H1 (cell line): Measurements from ENCODE around the gene SPAM1. TPM values are rescaled to one million over a fixed set of nuclear protein-coding genes. Genes with fewer than 3 reads are reported as not detected.

ENCODE experiments used
- CTCF ChIA-PET: fragments of 300-600 bp; sonication (Branson Sonifier 250); formaldehyde crosslinking; loops from one replicate; lab custom pipeline; 2021; ENCODE audit not compliant: partially characterized antibody; lab: Charles Lee
- POLR2A ChIA-PET: fragments of 300-600 bp; sonication (Branson Sonifier 250); formaldehyde crosslinking; loops from one replicate; lab custom pipeline; 2021; ENCODE audit warnings: inconsistent platforms; ENCODE audit not compliant: partially characterized antibody; lab: Charles Lee
- DNase-seq, 2 experiments: peaks; one replicate each; pipeline versions ENCODE4 v3.0.0 to v3.0.0-alpha.2; 2010 to 2022; ENCODE audit warnings: low spot score in 2 of 2, low read depth in 1 of 2, mixed read lengths in 1 of 2
- FAIRE-seq: peaks from 2 replicates; lab custom pipeline; 2011; peaks lifted over from hg19 to GRCh38; lab: Jason Lieb, UNC
- H2AFZ ChIP-seq: 2 replicates; pipeline ENCODE4 v1.8.1; 2012; ENCODE audit warnings: low read length, inconsistent platforms
- H2AK5ac ChIP-seq: 2 replicates; pipeline ENCODE4 v1.6.1; 2013; ENCODE audit warnings: low read depth, low read length
- H2BK120ac ChIP-seq: replicated peaks from 2 replicates; pipeline ENCODE3; 2013; ENCODE audit warnings: low read depth, low read length, inconsistent platforms
- H2BK12ac ChIP-seq: 2 replicates; pipeline ENCODE4 v1.6.1; 2013; ENCODE audit warnings: low read depth, low read length
- H2BK15ac ChIP-seq: 2 replicates; pipeline ENCODE4 v1.6.1; 2013; ENCODE audit warnings: low read length
- H2BK20ac ChIP-seq: 2 replicates; pipeline ENCODE4 v1.6.1; 2013; ENCODE audit warnings: low read length
- H2BK5ac ChIP-seq: 2 replicates; pipeline ENCODE4 v1.6.1; 2013; ENCODE audit warnings: low read depth, low read length
- H3K14ac ChIP-seq: 2 replicates; pipeline ENCODE4 v1.6.1; 2013; ENCODE audit warnings: inconsistent platforms; ENCODE audit not compliant: insufficient read length
- H3K18ac ChIP-seq: 2 replicates; pipeline ENCODE4 v1.6.1; 2013; ENCODE audit warnings: low read length; ENCODE audit errors: extremely low read depth
- H3K23ac ChIP-seq: 2 replicates; pipeline ENCODE4 v1.6.1; 2013; ENCODE audit warnings: inconsistent platforms; ENCODE audit not compliant: insufficient read length
- H3K23me2 ChIP-seq: 2 replicates; pipeline ENCODE4 v1.6.1; 2013; ENCODE audit warnings: low read depth, low read length
- H3K27ac ChIP-seq: 2 replicates; pipeline ENCODE4 v1.6.1; 2011; ENCODE audit warnings: low read depth, low read length, inconsistent platforms
- H3K27me3 ChIP-seq, 4 experiments: replicated peaks in 1 of 4; 1 replicate in 1 of 4; 2 replicates in 3 of 4; pipeline versions ENCODE4 v1.6.1 to v1.8.1; 2011 to 2013; ENCODE audit warnings: low read length in 3 of 4, mild to moderate bottlenecking in 3 of 4, inconsistent platforms in 2 of 4, mixed read lengths in 2 of 4, moderate library complexity in 1 of 4; ENCODE audit not compliant: control insufficient read depth in 3 of 4, insufficient read depth in 3 of 4; ENCODE audit errors: extremely low read depth in 1 of 4
- H3K36me3 ChIP-seq, 4 experiments: 2 replicates each; pipeline versions ENCODE4 v1.6.1 to v1.8.1; 2011 to 2013; ENCODE audit warnings: mild to moderate bottlenecking in 4 of 4, low read length in 3 of 4, moderate library complexity in 2 of 4, control low read depth in 1 of 4, inconsistent platforms in 1 of 4; ENCODE audit not compliant: insufficient read depth in 4 of 4, control insufficient read depth in 2 of 4
- H3K4ac ChIP-seq: replicated peaks from 2 replicates; pipeline ENCODE3; 2013; ENCODE audit warnings: low read length, low read depth, mixed read lengths, inconsistent platforms; ENCODE audit not compliant: insufficient read length
- H3K4me1 ChIP-seq, 4 experiments: replicated peaks in 1 of 4; 1 replicate in 1 of 4; 2 replicates in 3 of 4; pipeline versions ENCODE4 v1.6.1 to v1.8.1; 2011 to 2013; ENCODE audit warnings: low read length in 3 of 4, inconsistent platforms in 2 of 4, mixed read lengths in 1 of 4; ENCODE audit not compliant: insufficient read depth in 4 of 4, control insufficient read depth in 3 of 4
- H3K4me2 ChIP-seq, 2 experiments: 2 replicates each; pipeline versions ENCODE4 v1.6.1 to v1.8.1; 2011 to 2013; ENCODE audit warnings: low read depth in 2 of 2, low read length in 2 of 2, control low read depth in 1 of 2, inconsistent platforms in 1 of 2, mild to moderate bottlenecking in 1 of 2; ENCODE audit not compliant: insufficient read depth in 1 of 2
- H3K4me3 ChIP-seq, 4 experiments: fragments of 200-600, 300-600 bp in 1 of 4; sonication (generic), shearing (Covaris generic), sonication (Bioruptor Twin) in 1 of 4; 2 replicates each; pipeline versions ENCODE4 v1.5.1 to v1.8.1; 2011 to 2016; ENCODE audit warnings: low read length in 4 of 4, low read depth in 3 of 4, control low read depth in 2 of 4, inconsistent platforms in 2 of 4, mild to moderate bottlenecking in 2 of 4, mixed read lengths in 1 of 4, moderate library complexity in 1 of 4; ENCODE audit not compliant: insufficient read depth in 2 of 4; ENCODE audit errors: extremely low read depth in 1 of 4
- H3K56ac ChIP-seq: replicated peaks from 2 replicates; pipeline ENCODE3; 2013; ENCODE audit warnings: low read depth, mild to moderate bottlenecking, mixed read lengths, low read length, inconsistent platforms; ENCODE audit not compliant: insufficient read length
- H3K79me1 ChIP-seq: 2 replicates; pipeline ENCODE4 v1.6.1; 2013; ENCODE audit warnings: low read depth, low read length, control low read depth
- H3K79me2 ChIP-seq, 2 experiments: 2 replicates each; pipeline versions ENCODE4 v1.6.1 to v1.8.1; 2012 to 2013; ENCODE audit warnings: low read length in 2 of 2, mild to moderate bottlenecking in 2 of 2, inconsistent platforms in 1 of 2; ENCODE audit not compliant: insufficient read depth in 2 of 2, control insufficient read depth in 1 of 2
- H3K9ac ChIP-seq, 4 experiments: replicated peaks in 1 of 4; 1 replicate in 1 of 4; 2 replicates in 3 of 4; pipeline versions ENCODE4 v1.6.1 to v1.8.1; 2011 to 2013; ENCODE audit warnings: low read depth in 3 of 4, low read length in 3 of 4, control low read depth in 2 of 4, mild to moderate bottlenecking in 2 of 4, moderate library complexity in 2 of 4, inconsistent platforms in 1 of 4; ENCODE audit errors: extremely low read depth in 1 of 4
- H3K9me3 ChIP-seq, 2 experiments: 2 replicates each; pipeline versions ENCODE4 v1.6.1 to v1.8.1; 2012 to 2013; ENCODE audit warnings: mild to moderate bottlenecking in 2 of 2, moderate library complexity in 2 of 2, control low read depth in 1 of 2, inconsistent platforms in 1 of 2, low read depth in 1 of 2, low read length in 1 of 2, mixed read lengths in 1 of 2; ENCODE audit not compliant: insufficient read depth in 2 of 2
- H4K20me1 ChIP-seq, 2 experiments: replicated peaks in 1 of 2; 2 replicates each; pipeline versions ENCODE3 to v1.8.1; 2011 to 2013; ENCODE audit warnings: inconsistent platforms in 2 of 2, low read length in 2 of 2, mild to moderate bottlenecking in 1 of 2; ENCODE audit not compliant: insufficient read depth in 2 of 2, control insufficient read depth in 1 of 2
- H4K5ac ChIP-seq: 2 replicates; pipeline ENCODE4 v1.6.1; 2013; ENCODE audit warnings: low read length, low read depth, mixed read lengths, inconsistent platforms; ENCODE audit not compliant: insufficient read length
- H4K8ac ChIP-seq: 2 replicates; pipeline ENCODE4 v1.8.0; 2013; ENCODE audit warnings: mild to moderate bottlenecking, moderate library complexity, low read length, inconsistent platforms; ENCODE audit not compliant: insufficient read depth; ENCODE audit errors: extremely low read depth
- H4K91ac ChIP-seq: replicated peaks from 2 replicates; pipeline ENCODE3; 2013; ENCODE audit warnings: low read length, mixed read lengths, inconsistent platforms; ENCODE audit not compliant: insufficient read length
- EP300 ChIP-seq, 2 experiments: IDR thresholded peaks; 1 replicate in 1 of 2; 2 replicates in 1 of 2; pipeline ENCODE4 v1.6.1; 2011 to 2012; ENCODE audit warnings: low read depth in 2 of 2, low read length in 2 of 2, mild to moderate bottlenecking in 2 of 2, borderline replicate concordance in 1 of 2, inconsistent platforms in 1 of 2, moderate library complexity in 1 of 2
- long read RNA-seq, 2 experiments: library from RNA in 1 of 2; library from capped mRNA in 1 of 2; stranded (forward); transcript quantifications; one replicate each; pipeline ENCODE4 v2.0.0, GENCODE V29; 2021; ENCODE audit warnings: inconsistent platforms in 1 of 2
- polyA minus RNA-seq, 3 experiments: library from RNA; depleted of rRNA, polyadenylated mRNA; stranded (reverse); fragments of >200 nt; gene quantifications; 1 replicate in 2 of 3; 2 replicates in 1 of 3; pipeline ENCODE4 v1.2.3, GENCODE V29; 2011
- polyA plus RNA-seq, 7 experiments: library from polyadenylated mRNA; depleted of rRNA in 3 of 7; stranded (reverse) in 5 of 7; unstranded in 2 of 7; fragments of >200 nt in 5 of 7; fragments of 200-250 nt in 2 of 7; gene quantifications; 1 replicate in 5 of 7; 2 replicates in 1 of 7; 4 replicates in 1 of 7; pipeline versions ENCODE4 v1.2.1 to v1.2.3, GENCODE V29; 2011 to 2013; ENCODE audit warnings: missing spikeins in 2 of 7, mixed read lengths in 2 of 7
- total RNA-seq: library from RNA; stranded (reverse); fragmentation: NEBNext Ultra II Directional; extraction: Animal tissue kit (Norgen Biotek cat#: 25700); gene quantifications from 2 replicates; pipeline ENCODE4 v1.2.1, GENCODE V29; 2021

SPAM1 gene, protein sequence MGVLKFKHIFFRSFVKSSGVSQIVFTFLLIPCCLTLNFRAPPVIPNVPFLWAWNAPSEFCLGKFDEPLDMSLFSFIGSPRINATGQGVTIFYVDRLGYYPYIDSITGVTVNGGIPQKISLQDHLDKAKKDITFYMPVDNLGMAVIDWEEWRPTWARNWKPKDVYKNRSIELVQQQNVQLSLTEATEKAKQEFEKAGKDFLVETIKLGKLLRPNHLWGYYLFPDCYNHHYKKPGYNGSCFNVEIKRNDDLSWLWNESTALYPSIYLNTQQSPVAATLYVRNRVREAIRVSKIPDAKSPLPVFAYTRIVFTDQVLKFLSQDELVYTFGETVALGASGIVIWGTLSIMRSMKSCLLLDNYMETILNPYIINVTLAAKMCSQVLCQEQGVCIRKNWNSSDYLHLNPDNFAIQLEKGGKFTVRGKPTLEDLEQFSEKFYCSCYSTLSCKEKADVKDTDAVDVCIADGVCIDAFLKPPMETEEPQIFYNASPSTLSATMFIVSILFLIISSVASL
- total RNA-seq, result not detected in 2 replicates
- polyA plus RNA-seq (2011; rRNA removed), result not detected in 2 replicates
- not detected for polyA plus RNA-seq (2011; cell fraction: cytosol; rRNA removed)
- not detected for polyA plus RNA-seq (2011; cell fraction: nucleus; rRNA removed)
- not detected in 4 replicates for polyA plus RNA-seq (2012, experiment 1 of 2)
- not detected for polyA plus RNA-seq (2012, experiment 2 of 2)
- 0.08 TPM for polyA plus RNA-seq (2013, experiment 1 of 2)
- 0.13 TPM for polyA plus RNA-seq (2013, experiment 2 of 2)
- not detected in 2 replicates for polyA minus RNA-seq (2011; rRNA and poly(A)+ RNA removed)
- polyA minus RNA-seq (2011; cell fraction: cytosol; rRNA and poly(A)+ RNA removed), result not detected
- polyA minus RNA-seq (2011; cell fraction: nucleus; rRNA and poly(A)+ RNA removed), result not detected
- long read RNA-seq, experiment 1, result 0 reads
- long read RNA-seq, experiment 2, result 0 reads

DNA sequence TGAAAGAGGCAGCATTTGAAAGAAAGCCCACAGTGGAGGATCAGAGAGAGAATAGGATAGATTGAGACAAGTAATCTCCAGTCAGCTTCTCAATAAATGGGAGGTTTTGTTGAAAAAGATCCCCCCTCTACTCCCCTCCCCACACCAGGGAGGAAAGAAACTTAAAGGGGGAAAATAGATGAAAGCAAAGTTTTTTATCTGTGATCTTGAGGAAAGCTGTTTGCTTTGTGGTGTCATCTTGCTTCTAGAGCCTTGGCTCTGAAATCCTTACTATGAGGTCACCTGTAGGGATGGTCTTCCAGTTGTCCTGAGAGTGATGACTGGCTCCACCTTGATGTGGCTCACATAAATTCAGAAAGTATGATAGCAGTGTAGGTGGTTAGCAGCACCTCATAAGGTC, at the start of gene SPAM1:
SPAM1 (plus strand) TSS at position 301 of the 400 bp plus-strand sequence. CDS start 28,330 bp downstream, outside the sequence.
- Histone ChIP-seq H3K4me1 (peaks cover 0 to 3% (median under 1%) of the 10 kb centered on the region in 4 experiments; a peak in 3 of 7 replicates), H3K18ac (no peak within 1 kb of the TSS), H3K27me3 (no peaks in the 10 kb centered on the region), H3K23ac (no peak within 1 kb of the TSS), H3K14ac (no peak within 1 kb of the TSS), H3K9me3 (no peaks in the 10 kb centered on the region), H2BK15ac (no peak within 1 kb of the TSS), H4K20me1 (no peaks in the 10 kb centered on the region), H2BK120ac (no peak within 1 kb of the TSS), H3K27ac (no peak within 1 kb of the TSS), H3K36me3 (no peaks in the 10 kb centered on the region), H2AK5ac (no peak within 1 kb of the TSS), H3K4me2 (no peak within 1 kb of the TSS), H2AFZ (no peak within 1 kb of the TSS), H2BK5ac (no peak within 1 kb of the TSS), H3K79me1 (no peaks in the 10 kb centered on the region)
- ChIA-PET POLR2A (no interaction called here), CTCF (no interaction called here)
- DNase-seq, result no peak
- no peak for TF ChIP-seq EP300 (IDR thresholded peaks at IDR 0.05; ENCODE audit: borderline replicate concordance in 1 of 2, low read depth in 2 of 2, low read length in 2 of 2)
- TF ChIP-seq, all 59 proteins: peak for 0
- no peak within 1 kb of the TSS; the same call in 1 of the 2 replicates for H4K8ac ChIP-seq
- H4K91ac ChIP-seq, result no peak within 1 kb of the TSS
- no peak within 1 kb of the TSS for H3K9ac ChIP-seq
- no peak for FAIRE-seq
- no peak within 1 kb of the TSS for H2BK12ac ChIP-seq
- H3K79me2 ChIP-seq, result no peaks in the 10 kb centered on the region
- H4K5ac ChIP-seq, result no peak within 1 kb of the TSS
- H3K4ac ChIP-seq, result no peak within 1 kb of the TSS
- H3K56ac ChIP-seq, result no peak within 1 kb of the TSS
- H3K4me3 ChIP-seq, result no peak within 1 kb of the TSS
- H3K23me2 ChIP-seq, result no peaks in the 10 kb centered on the region
- no peak within 1 kb of the TSS for H2BK20ac ChIP-seq
